Breast epithelium (tissue), 4 donors: ENCODE measurements around the gene THAP6. TPM values are rescaled to one million over a fixed set of nuclear protein-coding genes. Genes with fewer than 3 reads are reported as not detected.
"Not testable (repeated sequence)": the region's sequence is repeated elsewhere in the genome, so short reads cannot be mapped to it uniquely, and the experiment has no call there.

Experiments
- DNase-seq, 2 donors: peaks; one replicate each; pipeline ENCODE4 v3.0.0-alpha.2; 2019; ENCODE audit warnings: low spot score in 2 of 2
- H3K27ac ChIP-seq, 2 donors: fragments of 200-600 bp; sonication (generic) in 1 of 2; one replicate each; pipeline ENCODE4 v1.5.1; 2016 to 2019; ENCODE audit warnings: mild to moderate bottlenecking in 1 of 2
- H3K27me3 ChIP-seq, 2 donors: fragments of 200-600 bp; sonication (generic) in 1 of 2; one replicate each; pipeline versions ENCODE4 v1.5.1 to v1.6.0; 2017 to 2019; ENCODE audit warnings: control low read depth in 1 of 2, mild to moderate bottlenecking in 1 of 2
- H3K36me3 ChIP-seq: fragments of 200-600 bp; one replicate; pipeline ENCODE4 v1.5.1; 2019
- H3K4me1 ChIP-seq, 2 donors: fragments of 200-600 bp; sonication (generic); one replicate each; pipeline ENCODE4 v1.5.1; 2016 to 2019; ENCODE audit warnings: control low read depth in 1 of 2
- H3K4me3 ChIP-seq, 3 donors: fragments of 200-600 bp; sonication (generic); 1 replicate in 2 of 3; 2 replicates in 1 of 3; pipeline ENCODE4 v1.5.1; 2016 to 2019; ENCODE audit warnings: mild to moderate bottlenecking in 3 of 3, moderate library complexity in 2 of 3
- H3K9me3 ChIP-seq, 2 donors: fragments of 200-600 bp; sonication (generic) in 1 of 2; one replicate each; pipeline ENCODE4 v1.5.1; 2016 to 2019; ENCODE audit warnings: control low read depth in 1 of 2
- POLR2A ChIP-seq: fragments of 450-650 bp; IDR thresholded peaks from one replicate; pipeline ENCODE4 v1.6.1; 2016; ENCODE audit warnings: antibody characterized with exemption, mild to moderate bottlenecking, moderate library complexity
- POLR2AphosphoS5 ChIP-seq, 3 donors: sonication (generic); formaldehyde crosslinking; IDR thresholded peaks; one replicate each; pipeline ENCODE4 v1.6.1; 2017; ENCODE audit warnings: antibody characterized with exemption in 3 of 3
- intact Hi-C: fragments of 100-400 bp; cut with DNase I; formaldehyde crosslinking; loops from one replicate; pipeline ENCODE4 v1.15.1; 2023; ENCODE audit warnings: low total_unique reads
- total RNA-seq, 3 donors: library from RNA; depleted of rRNA; stranded (reverse); fragments of >200 nt; gene quantifications; one replicate each; pipeline ENCODE4 v1.1.0, GENCODE V29; 2016
- TF ChIP-seq, protein P1 (sequence below), 3 donors: fragments of 450-650 bp; IDR thresholded peaks; one replicate each; pipeline ENCODE4 v1.5.1; 2016 to 2017; ENCODE audit warnings: antibody characterized with exemption in 3 of 3, mild to moderate bottlenecking in 3 of 3, moderate library complexity in 3 of 3

The THAP6 gene
- total RNA-seq, 3 donors from 2014 or later = 22.2 to 25.9 (median 25.9) TPM

DNA sequence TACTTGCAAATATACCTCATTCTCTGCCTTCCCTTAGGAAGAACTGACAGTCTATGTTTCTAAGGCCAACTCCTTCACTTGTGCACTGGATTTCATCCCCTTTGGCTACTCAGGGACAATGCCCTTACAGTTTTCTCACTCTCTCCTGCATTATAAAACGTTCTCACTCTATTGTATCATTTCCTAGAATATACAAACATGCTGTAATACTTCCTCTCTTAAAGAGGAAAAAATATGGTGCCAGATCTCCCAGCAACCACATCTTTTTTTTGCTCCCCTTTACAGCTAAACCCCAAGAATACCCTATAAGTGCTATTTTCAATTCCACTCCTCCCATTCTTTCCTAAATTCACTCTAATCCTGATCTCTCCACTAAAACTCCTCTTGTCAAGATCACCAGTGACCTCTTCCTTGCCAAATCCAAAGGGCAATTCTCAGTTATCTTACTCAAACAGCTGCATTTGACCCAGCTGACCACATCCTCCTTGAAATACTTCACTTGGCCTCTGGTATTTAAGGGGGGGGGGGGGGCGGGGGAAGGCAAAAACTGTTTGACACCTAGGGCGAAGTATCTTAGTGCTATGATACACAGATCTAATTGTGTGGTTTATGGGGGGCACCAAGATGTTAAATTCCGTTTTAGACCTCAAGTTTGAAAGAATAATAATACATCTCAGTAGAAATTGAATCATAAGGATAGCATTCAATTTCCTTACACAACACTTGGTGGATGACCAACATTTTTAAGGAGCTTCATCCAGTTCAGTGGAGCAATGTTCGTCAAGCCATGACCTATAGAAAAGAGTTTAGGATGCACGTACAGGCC is 1.7 kb upstream of the THAP6 start:
- Histone ChIP-seq H3K36me3 (no peaks in the 10 kb centered on the region), H3K27ac (peak overlapping the region; percentile 34 to 94), H3K27me3 (no peaks in the 10 kb centered on the region), H3K9me3 (no peaks in the 10 kb centered on the region), H3K4me3 (peak overlapping the region; percentile 61 to 86 (median 79)), H3K4me1 (peaks cover 0 to 16% of the 10 kb centered on the region in 2 donors)
- intact Hi-C loops = no loop called here
- no peak for TF ChIP-seq POLR2A
- TF ChIP-seq, protein P1, sequence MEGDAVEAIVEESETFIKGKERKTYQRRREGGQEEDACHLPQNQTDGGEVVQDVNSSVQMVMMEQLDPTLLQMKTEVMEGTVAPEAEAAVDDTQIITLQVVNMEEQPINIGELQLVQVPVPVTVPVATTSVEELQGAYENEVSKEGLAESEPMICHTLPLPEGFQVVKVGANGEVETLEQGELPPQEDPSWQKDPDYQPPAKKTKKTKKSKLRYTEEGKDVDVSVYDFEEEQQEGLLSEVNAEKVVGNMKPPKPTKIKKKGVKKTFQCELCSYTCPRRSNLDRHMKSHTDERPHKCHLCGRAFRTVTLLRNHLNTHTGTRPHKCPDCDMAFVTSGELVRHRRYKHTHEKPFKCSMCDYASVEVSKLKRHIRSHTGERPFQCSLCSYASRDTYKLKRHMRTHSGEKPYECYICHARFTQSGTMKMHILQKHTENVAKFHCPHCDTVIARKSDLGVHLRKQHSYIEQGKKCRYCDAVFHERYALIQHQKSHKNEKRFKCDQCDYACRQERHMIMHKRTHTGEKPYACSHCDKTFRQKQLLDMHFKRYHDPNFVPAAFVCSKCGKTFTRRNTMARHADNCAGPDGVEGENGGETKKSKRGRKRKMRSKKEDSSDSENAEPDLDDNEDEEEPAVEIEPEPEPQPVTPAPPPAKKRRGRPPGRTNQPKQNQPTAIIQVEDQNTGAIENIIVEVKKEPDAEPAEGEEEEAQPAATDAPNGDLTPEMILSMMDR (IDR thresholded peaks at IDR 0.05) = no peak
- DNase-seq = no peak

DNA sequence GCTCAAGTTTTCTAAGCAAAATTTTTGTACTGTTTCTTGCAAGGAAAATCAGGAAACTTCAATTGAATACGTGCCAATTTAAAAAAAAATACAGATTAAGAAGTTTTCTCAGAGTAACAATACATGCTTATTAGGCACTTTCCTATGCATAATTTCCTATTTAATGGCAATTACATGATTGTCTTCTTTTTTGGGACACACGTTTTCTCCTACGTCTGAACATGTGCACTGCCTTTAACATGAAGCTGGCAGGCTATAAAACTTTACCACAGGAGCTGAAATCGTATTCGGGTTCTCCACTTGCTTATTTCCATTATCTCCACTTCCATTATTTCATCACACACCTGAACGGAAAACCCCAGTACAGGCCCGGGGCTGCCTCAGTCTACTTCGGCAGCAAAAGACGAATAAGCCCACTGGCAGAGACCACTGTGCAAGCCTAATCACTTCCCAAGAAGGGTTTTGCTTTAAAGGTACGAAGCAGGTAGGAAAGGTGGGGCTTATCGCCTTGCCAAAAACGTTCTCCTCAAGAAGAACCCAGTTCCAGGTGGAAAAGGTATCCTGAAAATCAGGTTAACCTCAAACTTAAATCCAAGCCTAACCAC is 645 bp upstream of the THAP6 start:
- peak overlapping the region; percentile 94 to 96 for H3K27ac ChIP-seq
- DNase-seq = no peak
- peaks cover 0 to 16% of the 10 kb centered on the region in 2 donors for H3K4me1 ChIP-seq
- TF ChIP-seq POLR2A = no peak
- TF ChIP-seq, protein P1 (IDR thresholded peaks at IDR 0.05) = no peak
- TF ChIP-seq POLR2AphosphoS5 (IDR thresholded peaks at IDR 0.05) = no peak
- intact Hi-C loops = no loop called here
- no peaks in the 10 kb centered on the region for H3K36me3 ChIP-seq
- H3K4me3 ChIP-seq = peak overlapping the region; percentile 61 to 86 (median 79)
- H3K27me3 ChIP-seq = no peaks in the 10 kb centered on the region
- H3K9me3 ChIP-seq = no peaks in the 10 kb centered on the region

DNA sequence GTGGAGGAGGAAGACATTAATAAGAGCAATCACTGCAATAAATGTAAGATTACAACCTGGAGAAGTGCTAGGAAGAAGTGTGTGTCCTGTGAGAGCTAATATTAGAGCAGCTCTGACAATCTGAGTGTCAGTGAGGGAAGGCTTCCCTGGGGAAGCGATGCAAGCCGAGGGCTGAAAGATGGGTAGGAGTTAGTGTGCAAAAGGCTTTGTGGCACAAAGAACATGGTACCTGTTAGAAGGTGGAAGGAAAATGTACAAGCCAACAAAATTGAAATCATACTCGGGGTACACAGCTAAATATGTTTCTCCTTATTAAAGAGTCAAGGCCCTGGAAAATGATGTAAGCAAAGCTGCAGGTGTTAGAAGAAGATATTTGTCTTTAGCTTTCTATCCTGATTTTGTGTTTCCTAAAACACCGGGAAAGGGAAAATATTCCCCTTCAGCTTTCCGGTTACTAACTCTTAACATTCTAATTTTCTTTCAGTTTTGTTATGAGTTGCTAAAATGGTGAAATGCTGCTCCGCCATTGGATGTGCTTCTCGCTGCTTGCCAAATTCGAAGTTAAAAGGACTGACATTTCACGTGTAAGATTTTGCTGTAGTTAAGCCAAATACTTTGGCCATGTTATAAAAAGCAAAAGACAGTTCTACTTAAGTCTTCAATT is 808 bp downstream of the THAP6 start:
- Histone ChIP-seq H3K27ac (peak overlapping the region; percentile 94 to 96), H3K4me3 (peak overlapping the region; percentile 61 to 86 (median 79)), H3K27me3 (no peaks in the 10 kb centered on the region), H3K9me3 (no peaks in the 10 kb centered on the region), H3K4me1 (peaks cover 0 to 16% of the 10 kb centered on the region in 2 donors), H3K36me3 (no peaks in the 10 kb centered on the region)
- no peak for DNase-seq
- intact Hi-C loops = no loop called here
- TF ChIP-seq, protein P1 (IDR thresholded peaks at IDR 0.05) = no peak
- TF ChIP-seq POLR2AphosphoS5 (IDR thresholded peaks at IDR 0.05) = no peak
- TF ChIP-seq POLR2A = no peak

DNA sequence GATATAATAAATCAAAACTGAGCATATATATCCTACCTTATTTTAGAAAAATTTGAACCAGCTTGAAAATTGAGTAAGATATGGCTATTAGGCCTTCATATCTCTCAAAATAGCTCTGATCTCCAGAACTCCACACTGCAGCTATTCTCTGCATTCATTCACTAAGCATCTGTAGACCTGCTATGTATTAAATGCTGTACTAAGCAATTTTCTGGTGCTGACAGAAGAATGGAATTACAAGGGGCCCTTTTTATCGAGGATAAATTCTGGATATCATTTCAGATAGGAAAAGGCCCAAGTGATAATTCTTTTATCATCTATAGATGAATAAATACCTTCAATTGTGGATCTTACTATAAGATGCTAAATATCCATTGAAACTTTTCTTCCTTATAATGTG is 1.9 kb downstream of the THAP6 start:
- peaks cover 0 to 15% of the 10 kb centered on the region in 2 donors for H3K4me1 ChIP-seq
- intact Hi-C loops = no loop called here
- H3K36me3 ChIP-seq = no peaks in the 10 kb centered on the region
- no peaks in the 10 kb centered on the region for H3K27me3 ChIP-seq
- no peak overlapping the region for H3K4me3 ChIP-seq
- no peaks in the 10 kb centered on the region for H3K9me3 ChIP-seq
- H3K27ac ChIP-seq = no peak overlapping the region
- TF ChIP-seq, protein P1 (IDR thresholded peaks at IDR 0.05) = no peak
- TF ChIP-seq POLR2A (no peak), POLR2AphosphoS5 (IDR thresholded peaks at IDR 0.05) (no peak)
- DNase-seq = no peak

DNA sequence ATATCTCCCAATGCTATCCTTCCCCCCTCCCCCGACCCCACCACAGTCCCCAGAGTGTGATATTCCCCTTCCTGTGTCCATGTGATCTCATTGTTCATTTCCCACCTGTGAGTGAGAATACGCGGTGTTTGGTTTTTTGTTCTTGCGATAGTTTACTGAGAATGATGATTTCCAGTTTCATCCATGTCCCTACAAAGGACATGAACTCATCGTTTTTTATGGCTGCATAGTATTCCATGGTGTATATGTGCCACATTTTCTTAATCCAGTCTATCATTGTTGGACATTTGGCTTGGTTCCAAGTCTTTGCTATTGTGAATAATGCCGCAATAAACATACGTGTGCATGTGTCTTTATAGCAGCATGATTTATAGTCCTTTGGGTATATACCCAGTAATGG is 5.2 kb downstream of the THAP6 start:
- DNase-seq, H3K36me3 ChIP-seq, H3K27me3 ChIP-seq, H3K4me1 ChIP-seq, H3K9me3 ChIP-seq, H3K4me3 ChIP-seq, H3K27ac ChIP-seq, intact Hi-C loops: not testable (repeated sequence)
